HG02623 (cell line): ENCODE data around the gene TFAP2E.

ENCODE experiments used
- ATAC-seq: cut with Tn5 transposase; IDR thresholded peaks from one replicate; pipeline ENCODE4 v1.9.1; 2021; ENCODE audit warnings: moderate library complexity; ENCODE audit not compliant: unreplicated experiment

Gene TFAP2E

GRCh38 chr1:35573198-35574124, at the start of gene TFAP2E:
Gene TFAP2E (plus strand): TSS chr1:35573314. CDS start chr1:35573578, 264 bp downstream.
- ATAC-seq: no peak

DNA sequence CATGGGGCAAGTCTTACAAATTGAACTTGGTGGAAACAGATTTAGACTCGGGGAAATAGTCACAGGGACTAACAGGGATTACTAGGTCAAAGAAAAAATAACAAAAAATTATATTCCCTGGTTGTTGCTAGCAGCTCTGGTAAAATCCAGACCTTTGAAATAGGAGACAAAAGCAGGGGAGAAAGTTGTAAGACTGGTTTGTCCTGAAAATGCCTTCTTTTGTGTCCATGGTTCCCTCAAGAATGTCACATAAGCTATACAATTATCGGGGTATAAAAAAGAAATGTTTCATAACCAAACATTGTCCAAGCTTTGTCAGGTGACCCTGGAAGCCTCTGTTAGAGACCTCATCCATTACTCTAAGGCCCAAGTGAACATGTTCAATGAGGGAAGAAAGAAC, 49.0 kb upstream of the TFAP2E start:
- ATAC-seq: no peak

DNA sequence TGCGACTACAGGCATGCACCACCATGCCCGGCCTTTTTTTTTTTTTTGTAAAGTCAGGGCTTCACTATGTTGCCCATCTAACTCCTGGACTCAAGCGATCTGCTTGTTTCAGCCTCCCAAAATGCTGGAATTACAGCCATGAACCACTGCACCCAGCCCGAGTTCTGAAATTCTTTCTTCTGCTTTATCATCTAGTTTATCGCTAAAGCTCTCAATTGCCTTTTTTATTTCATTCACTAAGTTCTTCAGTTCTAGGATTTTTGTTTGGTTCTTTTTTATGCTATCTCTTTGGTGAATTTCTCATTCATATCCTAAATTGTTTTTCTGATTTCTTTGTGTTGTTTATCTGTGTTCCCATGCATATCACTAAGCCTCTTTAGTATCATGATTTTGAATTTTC, 42.9 kb upstream of the TFAP2E start:
- no peak for ATAC-seq

GRCh38 chr1:35530946-35531345, 42.2 kb upstream of the TFAP2E start:
- ATAC-seq: no peak

- ATAC-seq: no peak
Measured at GRCh38 chr1:35531368-35531767, 41.7 kb upstream of the TFAP2E start.

DNA sequence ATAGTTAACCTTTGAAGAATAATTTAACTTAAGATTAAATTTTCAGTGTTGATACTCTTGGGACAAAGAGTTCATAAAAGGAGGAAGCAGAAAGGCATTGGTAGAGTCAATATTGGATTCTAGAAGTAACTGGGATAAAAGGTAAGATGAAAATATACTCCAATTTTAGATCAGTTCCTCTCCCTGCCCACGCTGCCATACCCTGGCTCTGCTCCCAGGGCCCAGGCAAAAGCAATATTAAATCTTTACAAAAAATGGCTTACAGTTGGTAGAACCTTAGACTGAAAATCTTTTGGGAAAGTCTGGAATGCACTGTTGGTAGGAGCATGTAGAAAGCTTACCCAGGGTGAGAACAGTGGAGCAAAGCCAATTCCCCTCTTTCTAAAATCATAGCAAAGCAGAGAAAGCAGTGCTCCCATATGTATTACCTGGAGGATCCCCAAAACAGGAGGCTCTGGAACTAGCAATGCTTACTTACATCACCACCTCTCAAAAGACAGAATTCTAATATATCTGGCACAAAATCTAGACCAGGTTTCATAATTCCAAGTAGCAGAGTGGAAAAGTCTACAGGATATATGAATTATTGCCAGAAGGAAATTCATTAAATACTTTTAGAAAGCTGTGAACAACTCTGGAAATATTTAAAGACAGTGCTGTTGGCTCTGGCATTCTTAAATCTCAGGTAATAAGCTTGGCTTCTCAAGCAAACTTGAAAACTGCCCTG, 40.5 kb upstream of the TFAP2E start:
- no peak for ATAC-seq

GRCh38 chr1:35533586-35533985, 39.5 kb upstream of the TFAP2E start:
- ATAC-seq: no peak

DNA sequence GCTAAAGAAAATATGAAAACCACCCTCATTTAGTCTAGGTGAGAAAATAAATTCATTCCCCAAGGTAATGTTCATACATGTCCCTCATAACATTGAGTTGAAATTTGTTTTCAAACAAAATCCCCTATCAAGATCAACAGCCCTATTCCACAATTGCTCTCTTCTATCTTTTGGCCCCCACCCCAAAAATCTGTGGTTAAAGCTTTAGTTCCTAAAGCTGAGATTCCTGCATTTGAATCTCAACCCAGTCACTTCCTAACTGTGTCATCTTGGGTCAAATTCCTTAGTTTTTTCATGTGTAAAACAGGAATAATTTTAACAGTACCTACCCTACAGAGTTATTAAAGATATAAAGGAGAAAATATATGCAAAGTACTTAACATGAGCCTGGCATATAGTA, 37.9 kb upstream of the TFAP2E start:
- ATAC-seq: no peak

DNA sequence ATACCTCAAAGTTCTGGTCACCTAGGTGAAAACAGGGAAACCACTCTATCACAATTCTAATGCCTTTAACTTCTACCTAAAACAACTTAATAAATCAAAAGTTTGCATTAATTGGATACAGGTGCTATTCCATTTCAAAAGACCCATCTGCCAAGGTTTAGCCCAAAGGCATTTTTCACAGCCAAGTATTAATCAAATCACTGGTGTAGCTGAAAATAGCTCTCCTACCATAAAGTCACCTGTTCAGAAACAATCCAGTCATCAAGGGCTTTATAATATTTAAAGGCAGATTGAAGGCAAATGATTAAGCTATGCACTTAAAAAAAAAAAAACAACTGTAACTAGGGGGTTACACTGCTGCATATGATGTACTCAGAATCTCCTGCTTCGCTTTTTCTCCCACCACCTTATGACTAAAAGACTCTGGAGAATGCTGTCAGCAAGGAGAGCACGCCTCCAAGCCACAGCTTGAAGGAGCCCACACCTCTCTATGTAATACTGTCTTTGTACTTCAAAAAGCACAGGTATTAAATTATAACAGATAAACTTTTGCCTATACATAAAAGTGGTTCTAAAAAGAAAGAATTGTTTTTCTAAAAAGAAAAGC, 36.5 kb upstream of the TFAP2E start:
- ATAC-seq: no peak

- no peak for ATAC-seq
Measured at GRCh38 chr1:35537806-35538205, 35.3 kb upstream of the TFAP2E start.

GRCh38 chr1:35539073-35539823, 33.9 kb upstream of the TFAP2E start:
- no peak for ATAC-seq

GRCh38 chr1:35539824-35540261, 33.3 kb upstream of the TFAP2E start:
- ATAC-seq: no peak

DNA sequence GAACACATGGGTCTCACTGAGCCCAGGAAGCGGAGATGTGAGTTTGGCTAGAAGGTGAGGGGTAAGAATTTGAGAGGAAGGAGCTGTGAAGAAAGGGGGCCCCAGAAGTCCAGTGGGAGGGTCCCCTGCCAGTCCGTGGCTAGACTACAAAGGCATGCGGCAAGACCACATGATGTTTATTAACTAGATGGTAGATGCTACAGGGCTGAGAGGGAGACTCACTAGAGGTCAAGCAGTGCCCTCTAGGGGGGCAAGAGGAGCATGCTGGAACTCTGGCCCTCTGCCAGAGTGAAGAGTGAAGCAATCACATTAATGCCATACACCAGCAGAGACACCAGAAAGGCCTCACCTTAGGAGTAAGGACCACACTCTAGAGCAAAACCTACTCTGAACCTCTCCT, 28.1 kb upstream of the TFAP2E start:
- ATAC-seq: no peak

- ATAC-seq: no peak
Measured at GRCh38 chr1:35546614-35547013, 26.5 kb upstream of the TFAP2E start.

GRCh38 chr1:35553851-35554250, 19.3 kb upstream of the TFAP2E start:
- no peak for ATAC-seq

DNA sequence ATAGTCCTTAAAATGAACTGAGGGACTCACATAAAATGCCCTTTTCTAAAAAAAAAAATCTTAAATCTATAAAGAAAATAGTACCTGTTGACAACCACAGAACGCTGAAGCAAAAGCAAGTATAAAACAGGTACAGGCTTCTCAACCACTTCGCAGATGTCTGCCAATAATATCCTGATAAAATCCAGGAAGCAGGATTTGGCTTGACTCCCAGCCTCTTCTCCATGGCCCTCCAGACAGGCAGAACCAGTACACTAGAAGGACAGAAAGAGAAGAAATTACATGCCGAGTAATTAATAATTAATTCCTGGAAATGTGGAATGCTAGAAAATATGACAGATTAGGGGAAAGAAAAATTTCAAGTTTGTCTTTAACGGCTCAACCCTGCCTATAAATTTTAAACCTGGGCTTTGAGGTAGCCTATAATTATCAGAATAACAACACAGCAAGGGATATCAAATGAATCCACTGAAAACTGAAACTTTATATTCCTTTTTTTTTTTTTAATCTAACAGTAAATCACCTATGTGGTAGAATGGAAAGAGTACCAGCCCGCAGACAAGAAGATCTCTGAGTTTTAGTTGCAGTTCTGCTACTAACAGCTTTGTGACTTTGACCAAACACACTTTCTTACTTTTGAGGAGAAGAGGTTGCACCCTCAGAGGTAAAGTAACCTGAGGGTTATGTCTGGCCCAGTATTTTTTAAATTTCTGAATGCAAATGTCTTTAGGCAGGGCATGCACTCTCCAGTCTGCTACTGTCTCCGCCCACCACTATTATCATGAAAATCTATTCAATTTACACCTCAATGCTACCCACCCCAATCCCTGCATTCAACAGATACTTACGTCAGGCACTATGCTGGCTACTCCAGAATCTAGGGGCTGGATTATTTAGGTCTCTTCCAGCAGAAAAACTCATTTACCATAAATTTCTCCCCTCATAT, 18.6 kb upstream of the TFAP2E start:
- no peak for ATAC-seq

- no peak for ATAC-seq
Measured at GRCh38 chr1:35555212-35555584, 17.9 kb upstream of the TFAP2E start.

DNA sequence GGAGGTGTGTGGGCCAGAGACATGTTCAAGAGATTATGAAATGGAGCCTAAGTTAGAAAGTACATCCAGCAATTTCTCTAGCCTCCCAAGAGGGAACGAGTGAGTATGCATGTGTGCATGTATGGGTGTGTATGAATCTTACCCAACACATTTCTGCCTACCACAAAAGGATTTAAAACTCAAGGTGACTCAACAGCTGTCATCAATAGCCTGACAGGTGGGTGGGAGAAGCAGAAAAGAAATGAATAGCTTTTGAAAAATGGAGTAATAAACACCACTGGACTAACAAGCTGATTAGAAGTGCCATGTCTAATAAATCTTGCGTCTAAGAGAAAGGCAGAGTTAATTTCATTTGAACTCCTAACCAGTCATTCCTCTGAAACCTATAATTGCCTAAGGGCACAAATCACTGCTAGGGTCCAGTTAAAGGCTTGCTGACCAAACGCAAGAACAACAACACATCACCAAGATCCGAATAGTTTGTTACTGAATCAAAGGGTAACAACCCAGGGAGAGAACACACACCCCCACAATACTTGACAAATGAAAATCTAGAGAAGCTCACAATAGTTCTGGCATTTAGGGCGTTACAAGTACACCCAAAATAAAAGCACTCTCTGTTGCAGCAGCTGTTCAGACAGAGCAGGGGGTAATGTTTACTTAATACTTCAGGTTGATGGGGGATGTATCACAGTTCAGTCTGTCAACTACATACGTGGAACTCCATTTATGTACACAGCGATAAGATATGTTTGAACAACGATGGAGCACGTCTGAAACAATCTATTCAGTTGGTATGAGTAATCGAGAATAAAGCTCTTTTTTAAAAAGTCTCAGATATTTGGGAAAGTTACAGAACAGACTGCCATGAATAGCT, 17.3 kb upstream of the TFAP2E start:
- no peak for ATAC-seq
